BJ (cell line): ENCODE measurements around the gene ENOX1. TPM values are rescaled to one million over a fixed set of nuclear protein-coding genes. Genes with fewer than 3 reads are reported as not detected.

ENCODE experiments used
- CTCF ChIA-PET: fragments of 350-600 bp; formaldehyde crosslinking; extraction: SDS; loops from one replicate; lab custom pipeline; 2021; ENCODE audit warnings: antibody characterized with exemption, inconsistent platforms; lab: Yijun Ruan, JAX
- POLR2A ChIA-PET: fragments of 300-600 bp; sonication (Branson Sonifier 250); formaldehyde crosslinking; extraction: SDS; loops from one replicate; lab custom pipeline; 2021; ENCODE audit warnings: antibody characterized with exemption; lab: Charles Lee
- DNase-seq: peaks from one replicate; pipeline ENCODE4 v3.0.0-alpha.2; 2011; ENCODE audit warnings: low read depth
- H3K27me3 ChIP-seq: 2 replicates; pipeline ENCODE4 v1.6.0; 2011; ENCODE audit warnings: low read length; ENCODE audit not compliant: control insufficient read depth, insufficient read depth
- H3K36me3 ChIP-seq: 2 replicates; pipeline ENCODE4 v1.5.1; 2011; ENCODE audit warnings: low read length; ENCODE audit not compliant: control insufficient read depth, insufficient read depth
- H3K4me3 ChIP-seq: 2 replicates; pipeline ENCODE4 v1.5.1; 2011; ENCODE audit warnings: low read depth, mild to moderate bottlenecking, control low read depth, low read length
- CTCF ChIP-seq: IDR thresholded peaks from 2 replicates; pipeline ENCODE4 v1.5.1; 2011; ENCODE audit warnings: low read depth, mild to moderate bottlenecking, control low read depth, inconsistent platforms, low read length, moderate library complexity; ENCODE audit not compliant: insufficient read depth
- polyA plus RNA-seq: library from polyadenylated mRNA; depleted of rRNA; stranded (reverse); fragments of >200 nt; gene quantifications from 2 replicates; pipeline ENCODE4 v1.2.3, GENCODE V29; 2011

ENOX1 gene
- polyA plus RNA-seq, 1 experiment, result 2.1 TPM

GRCh38 chr13:43657485-43657884 lies 129.3 kb downstream of the ENOX1 start:
- ChIA-PET POLR2A (no interaction called here), CTCF (no interaction called here)

GRCh38 chr13:43653980-43654379 lies 132.8 kb downstream of the ENOX1 start:
- Histone ChIP-seq H3K27me3 (no peaks in the 10 kb centered on the region), H3K4me3 (no peak overlapping the region), H3K36me3 (no peaks in the 10 kb centered on the region)
- no peak for DNase-seq
- no peak for TF ChIP-seq CTCF
- ChIA-PET POLR2A (no interaction called here), CTCF (no interaction called here)

More at GRCh38 chr13:43657485-43657884, 129.3 kb downstream of the ENOX1 start:
- TF ChIP-seq CTCF, result no peak
- no peaks in the 10 kb centered on the region for H3K36me3 ChIP-seq
- no peaks in the 10 kb centered on the region for H3K27me3 ChIP-seq
- DNase-seq, result no peak
- no peak overlapping the region for H3K4me3 ChIP-seq

GRCh38 chr13:43653395-43653794 lies 133.4 kb downstream of the ENOX1 start:
- no peak for TF ChIP-seq CTCF
- no peaks in the 10 kb centered on the region for H3K36me3 ChIP-seq
- DNase-seq, result no peak
- no peak overlapping the region for H3K4me3 ChIP-seq
- CTCF ChIA-PET, result no interaction called here
- H3K27me3 ChIP-seq, result no peaks in the 10 kb centered on the region
- POLR2A ChIA-PET, result interaction anchor here (0.6 kb wide), 1 partner anchor 306 kb away, joined by 6 read pairs; no protein-coding TSS in a partner anchor

- no peak for DNase-seq
- H3K4me3 ChIP-seq, result no peak overlapping the region
- H3K27me3 ChIP-seq, result no peaks in the 10 kb centered on the region
- ChIA-PET POLR2A (no interaction called here), CTCF (no interaction called here)
- no peak for TF ChIP-seq CTCF
- H3K36me3 ChIP-seq, result no peaks in the 10 kb centered on the region
Measured at GRCh38 chr13:43652760-43653159, 134.0 kb downstream of the ENOX1 start.

- no peak for DNase-seq
- POLR2A ChIA-PET, result no interaction called here
- TF ChIP-seq CTCF, result no peak
Measured at GRCh38 chr13:43650882-43651281, 135.9 kb downstream of the ENOX1 start.

More at GRCh38 chr13:43650882-43651281, 135.9 kb downstream of the ENOX1 start:
- H3K36me3 ChIP-seq, result no peaks in the 10 kb centered on the region
- CTCF ChIA-PET, result no interaction called here
- no peak overlapping the region for H3K4me3 ChIP-seq
- H3K27me3 ChIP-seq, result no peaks in the 10 kb centered on the region
